OCI-LY1 (cell line): ENCODE results near the gene BCAS2.

Experiments
- EZH2 ChIP-seq: fragments of 200-600 bp; sonication (generic), shearing (Covaris generic); IDR thresholded peaks from 2 replicates; pipeline ENCODE4 v1.8.0; 2017; ENCODE audit warnings: borderline replicate concordance, mixed run types, mild to moderate bottlenecking, antibody characterized with exemption, low read length, moderate library complexity, mixed read lengths
- TF ChIP-seq, protein P1 (sequence below): fragments of 200-600 bp; sonication (generic), shearing (Covaris generic); IDR thresholded peaks from 2 replicates; pipeline ENCODE4 v1.5.1; 2017; ENCODE audit warnings: mild to moderate bottlenecking, antibody characterized with exemption, low read length, moderate library complexity, mixed read lengths

DNA sequence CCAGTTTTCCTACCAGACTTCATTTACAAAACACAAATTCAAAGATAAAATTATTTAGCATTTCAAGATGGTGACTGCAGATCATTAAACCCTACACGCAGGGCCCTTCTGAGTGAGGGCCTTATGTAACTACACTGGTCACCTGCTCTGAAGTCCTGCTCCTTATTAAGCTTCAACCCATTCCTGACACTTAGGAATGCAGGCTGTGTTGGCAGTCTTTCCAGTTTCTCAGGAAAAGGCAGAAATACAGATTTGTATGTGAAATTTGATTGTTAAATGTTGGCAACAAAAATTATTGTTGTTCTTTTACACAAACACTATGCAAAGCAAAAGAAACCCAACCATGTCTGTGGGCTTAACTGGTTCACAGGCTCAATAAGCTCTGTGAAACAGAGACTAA is 25.8 kb upstream of the BCAS2 start:
- no peak for TF ChIP-seq EZH2
- TF ChIP-seq, protein P1, sequence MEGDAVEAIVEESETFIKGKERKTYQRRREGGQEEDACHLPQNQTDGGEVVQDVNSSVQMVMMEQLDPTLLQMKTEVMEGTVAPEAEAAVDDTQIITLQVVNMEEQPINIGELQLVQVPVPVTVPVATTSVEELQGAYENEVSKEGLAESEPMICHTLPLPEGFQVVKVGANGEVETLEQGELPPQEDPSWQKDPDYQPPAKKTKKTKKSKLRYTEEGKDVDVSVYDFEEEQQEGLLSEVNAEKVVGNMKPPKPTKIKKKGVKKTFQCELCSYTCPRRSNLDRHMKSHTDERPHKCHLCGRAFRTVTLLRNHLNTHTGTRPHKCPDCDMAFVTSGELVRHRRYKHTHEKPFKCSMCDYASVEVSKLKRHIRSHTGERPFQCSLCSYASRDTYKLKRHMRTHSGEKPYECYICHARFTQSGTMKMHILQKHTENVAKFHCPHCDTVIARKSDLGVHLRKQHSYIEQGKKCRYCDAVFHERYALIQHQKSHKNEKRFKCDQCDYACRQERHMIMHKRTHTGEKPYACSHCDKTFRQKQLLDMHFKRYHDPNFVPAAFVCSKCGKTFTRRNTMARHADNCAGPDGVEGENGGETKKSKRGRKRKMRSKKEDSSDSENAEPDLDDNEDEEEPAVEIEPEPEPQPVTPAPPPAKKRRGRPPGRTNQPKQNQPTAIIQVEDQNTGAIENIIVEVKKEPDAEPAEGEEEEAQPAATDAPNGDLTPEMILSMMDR = no peak
